ENCODE data around the gene HEATR5A. TPM values are rescaled to one million over a fixed set of nuclear protein-coding genes. Genes with fewer than 3 reads are reported as not detected.
"Not testable (repeated sequence)": the region's sequence is repeated elsewhere in the genome, so short reads cannot be mapped to it uniquely, and the experiment has no call there.

Gene HEATR5A
- total RNA-seq, 4 donors from 2014 or later, result 22.9 to 32.0 (median 25.8) TPM

- Histone ChIP-seq H3K4me1 (peaks cover 0 to 28% (median 6%) of the 10 kb centered on the region in 4 donors), H3K9me3 (no peaks in the 10 kb centered on the region), H3K27me3 (no peaks in the 10 kb centered on the region), H3K27ac (no peak overlapping the region), H3K4me3 (no peak overlapping the region), H3K36me3 (peaks cover 0 to 38% (median 0%) of the 10 kb centered on the region in 3 donors)
- TF ChIP-seq EP300 (IDR thresholded peaks at IDR 0.05) (no peak), CTCF (IDR thresholded peaks at IDR 0.05) (no peak)
- 97 to 100% methylated on average over 1 of the region's 1 CpG for WGBS, 2 donors
- DNase-seq (ENCODE audit: low spot score in 2 of 2), result no peak
Measured at GRCh38 chr14:31445703-31446102, 25.4 kb upstream of the HEATR5A start.

GRCh38 chr14:31442284-31442683 is 21.9 kb upstream of the HEATR5A start:
- Histone ChIP-seq H3K4me3 (no peak overlapping the region), H3K27me3 (no peaks in the 10 kb centered on the region), H3K36me3 (peaks cover 0 to 19% (median 0%) of the 10 kb centered on the region in 3 donors), H3K9me3 (no peaks in the 10 kb centered on the region), H3K4me1 (peaks cover 0 to 18% (median 6%) of the 10 kb centered on the region in 4 donors), H3K27ac (peak overlapping the region in 2 of 4 donors; percentile 60 to 68)
- no peak for DNase-seq (ENCODE audit: low spot score in 2 of 2)
- 76 to 83% methylated on average over 6 of the region's 6 CpGs for WGBS, 2 donors
- no peak for TF ChIP-seq CTCF (IDR thresholded peaks at IDR 0.05)
- TF ChIP-seq EP300 (IDR thresholded peaks at IDR 0.05), result no peak
- no peak for TF ChIP-seq POLR2A (IDR thresholded peaks at IDR 0.05)

- Histone ChIP-seq H3K36me3 (peaks cover 0 to 13% (median 0%) of the 10 kb centered on the region in 3 donors), H3K27ac (peak overlapping the region in 2 of 4 donors; percentile 60 to 68), H3K27me3 (no peaks in the 10 kb centered on the region), H3K4me1 (peaks cover 0 to 18% (median 6%) of the 10 kb centered on the region in 4 donors), H3K4me3 (no peak overlapping the region), H3K9me3 (no peaks in the 10 kb centered on the region)
- TF ChIP-seq EP300 (IDR thresholded peaks at IDR 0.05), result no peak
- TF ChIP-seq CTCF (IDR thresholded peaks at IDR 0.05), result no peak
- DNase-seq (ENCODE audit: low spot score in 2 of 2), result no peak
- WGBS, 2 donors, result 67 to 75% methylated on average over 7 of the region's 7 CpGs
Measured at GRCh38 chr14:31441273-31442111, 21.1 kb upstream of the HEATR5A start.

GRCh38 chr14:31440280-31440679 is 19.9 kb upstream of the HEATR5A start:
- H3K9me3 ChIP-seq, result no peaks in the 10 kb centered on the region
- no peaks in the 10 kb centered on the region for H3K27me3 ChIP-seq
- peaks cover 0 to 24% (median 6%) of the 10 kb centered on the region in 4 donors for H3K4me1 ChIP-seq
- no peak overlapping the region for H3K27ac ChIP-seq
- peaks cover 0 to 3% (median 0%) of the 10 kb centered on the region in 3 donors for H3K36me3 ChIP-seq
- TF ChIP-seq EP300 (IDR thresholded peaks at IDR 0.05) (no peak), POLR2A (IDR thresholded peaks at IDR 0.05) (no peak), CTCF (IDR thresholded peaks at IDR 0.05) (no peak)
- H3K4me3 ChIP-seq, result no peak overlapping the region
- no peak for DNase-seq (ENCODE audit: low spot score in 2 of 2)

- no peak for TF ChIP-seq CTCF (IDR thresholded peaks at IDR 0.05)
- TF ChIP-seq EP300 (IDR thresholded peaks at IDR 0.05), result no peak
- no peak for TF ChIP-seq POLR2A (IDR thresholded peaks at IDR 0.05)
- H3K27ac ChIP-seq, result no peak overlapping the region
- H3K4me1 ChIP-seq, result peaks cover 0 to 31% (median 6%) of the 10 kb centered on the region in 4 donors
- no peaks in the 10 kb centered on the region for H3K27me3 ChIP-seq
- no peak for DNase-seq (ENCODE audit: low spot score in 2 of 2)
- H3K36me3 ChIP-seq, result no peaks in the 10 kb centered on the region
- H3K4me3 ChIP-seq, result no peak overlapping the region
- WGBS, 2 donors, result 44 to 56% methylated on average over 2 of the region's 2 CpGs
- no peaks in the 10 kb centered on the region for H3K9me3 ChIP-seq
Measured at GRCh38 chr14:31439561-31439960, 19.2 kb upstream of the HEATR5A start.

- peaks cover 0 to 27% (median 4%) of the 10 kb centered on the region in 4 donors for H3K4me1 ChIP-seq
- not testable (repeated sequence) for H3K27me3 ChIP-seq; H3K36me3 ChIP-seq; DNase-seq (ENCODE audit: low spot score in 2 of 2); H3K4me3 ChIP-seq; H3K27ac ChIP-seq; H3K9me3 ChIP-seq
- WGBS, 2 donors, result 94% methylated on average over 12 of the region's 45 CpGs; no CpG with 5 or more reads in 1 of the 2 donors
Measured at GRCh38 chr14:31437045-31437691, 16.8 kb upstream of the HEATR5A start.

Data from tibial nerve (tissue), 4 donors.